ENCODE data around the gene FHIT.

DNA sequence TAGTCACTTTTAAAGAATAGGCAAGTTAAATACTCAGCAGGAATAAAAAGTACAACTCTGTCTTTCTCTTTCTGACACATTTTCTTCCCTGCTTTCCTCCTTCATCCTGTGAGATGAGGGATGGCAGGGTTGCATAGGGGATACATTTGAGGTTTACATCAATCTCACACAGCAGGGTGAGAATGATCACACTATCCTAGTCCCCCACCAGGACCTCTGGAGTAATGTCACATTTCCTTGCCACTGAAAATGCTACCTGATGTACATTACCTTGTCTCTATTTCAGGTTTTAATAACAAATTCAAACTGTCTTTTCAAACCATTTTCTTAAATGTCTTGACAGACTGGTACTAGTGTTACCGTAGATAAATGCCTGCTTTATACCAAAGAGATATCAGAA, 816.9 kb downstream of the FHIT start:
- TF ChIP-seq EP300 (IDR thresholded peaks at IDR 0.05) (no peak), POLR2A (IDR thresholded peaks at IDR 0.05) (no peak)
- TF ChIP-seq, protein P1, sequence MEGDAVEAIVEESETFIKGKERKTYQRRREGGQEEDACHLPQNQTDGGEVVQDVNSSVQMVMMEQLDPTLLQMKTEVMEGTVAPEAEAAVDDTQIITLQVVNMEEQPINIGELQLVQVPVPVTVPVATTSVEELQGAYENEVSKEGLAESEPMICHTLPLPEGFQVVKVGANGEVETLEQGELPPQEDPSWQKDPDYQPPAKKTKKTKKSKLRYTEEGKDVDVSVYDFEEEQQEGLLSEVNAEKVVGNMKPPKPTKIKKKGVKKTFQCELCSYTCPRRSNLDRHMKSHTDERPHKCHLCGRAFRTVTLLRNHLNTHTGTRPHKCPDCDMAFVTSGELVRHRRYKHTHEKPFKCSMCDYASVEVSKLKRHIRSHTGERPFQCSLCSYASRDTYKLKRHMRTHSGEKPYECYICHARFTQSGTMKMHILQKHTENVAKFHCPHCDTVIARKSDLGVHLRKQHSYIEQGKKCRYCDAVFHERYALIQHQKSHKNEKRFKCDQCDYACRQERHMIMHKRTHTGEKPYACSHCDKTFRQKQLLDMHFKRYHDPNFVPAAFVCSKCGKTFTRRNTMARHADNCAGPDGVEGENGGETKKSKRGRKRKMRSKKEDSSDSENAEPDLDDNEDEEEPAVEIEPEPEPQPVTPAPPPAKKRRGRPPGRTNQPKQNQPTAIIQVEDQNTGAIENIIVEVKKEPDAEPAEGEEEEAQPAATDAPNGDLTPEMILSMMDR (IDR thresholded peaks at IDR 0.05) = no peak

Data from ovary (tissue), 3 donors.